Stimulated activated CD4-positive, alpha-beta T cell treated with anti-CD3 and anti-CD28 coated beads, TNF-alpha, amount 100 ng/mL, for 4 hours (primary cell): ENCODE data around the gene FGF22.

Experiments
- DNase-seq, 3 experiments: peaks; one replicate each; pipeline ENCODE4 v3.0.0-alpha.2; 2020; ENCODE audit warnings: low read depth in 3 of 3

Gene FGF22

DNA sequence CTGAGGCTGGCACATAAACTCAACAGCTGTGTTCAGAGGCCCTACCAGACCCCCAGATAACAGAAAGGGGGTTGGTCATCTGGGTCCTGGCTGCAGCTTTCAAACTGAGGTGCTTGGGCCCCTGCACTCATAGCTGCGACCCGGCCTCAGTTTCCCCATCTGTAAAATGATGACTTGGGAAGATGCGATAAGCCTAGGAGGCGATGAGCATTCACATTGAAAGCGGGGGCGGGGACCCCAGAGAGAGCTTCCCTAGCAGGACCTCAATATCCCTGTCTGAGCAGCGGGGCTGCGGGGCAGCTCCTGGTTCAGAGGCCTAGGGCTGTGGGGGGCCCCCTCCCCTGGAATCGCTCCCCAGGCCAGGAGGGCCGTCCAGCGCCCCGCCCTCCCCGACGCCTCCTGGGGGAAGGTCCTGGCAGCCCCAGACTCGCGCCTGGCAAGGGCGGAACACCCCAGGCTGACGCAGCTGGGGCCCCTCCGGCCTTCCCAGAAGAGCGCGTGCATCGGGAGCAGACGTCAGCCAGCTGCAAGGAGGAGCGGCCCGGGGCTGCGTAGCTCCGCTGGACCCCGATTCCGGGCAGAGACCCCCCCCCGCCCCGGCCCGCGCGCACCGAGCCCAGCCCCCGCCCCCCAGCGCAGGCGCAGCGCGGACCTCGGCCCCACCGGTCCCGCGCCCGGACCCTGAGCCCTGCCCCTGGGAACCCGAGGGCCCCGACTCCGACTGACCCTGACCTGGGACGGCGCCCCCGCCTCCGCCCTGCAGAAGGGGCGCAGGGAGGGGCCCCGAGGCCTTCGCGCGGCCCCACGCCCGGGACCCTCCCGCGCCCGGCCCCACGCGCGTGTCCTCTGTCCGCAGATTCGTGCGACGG, 40.0 kb downstream of the FGF22 start:
- DNase-seq, result peak in 1 of 3 experiments; percentile 17

DNA sequence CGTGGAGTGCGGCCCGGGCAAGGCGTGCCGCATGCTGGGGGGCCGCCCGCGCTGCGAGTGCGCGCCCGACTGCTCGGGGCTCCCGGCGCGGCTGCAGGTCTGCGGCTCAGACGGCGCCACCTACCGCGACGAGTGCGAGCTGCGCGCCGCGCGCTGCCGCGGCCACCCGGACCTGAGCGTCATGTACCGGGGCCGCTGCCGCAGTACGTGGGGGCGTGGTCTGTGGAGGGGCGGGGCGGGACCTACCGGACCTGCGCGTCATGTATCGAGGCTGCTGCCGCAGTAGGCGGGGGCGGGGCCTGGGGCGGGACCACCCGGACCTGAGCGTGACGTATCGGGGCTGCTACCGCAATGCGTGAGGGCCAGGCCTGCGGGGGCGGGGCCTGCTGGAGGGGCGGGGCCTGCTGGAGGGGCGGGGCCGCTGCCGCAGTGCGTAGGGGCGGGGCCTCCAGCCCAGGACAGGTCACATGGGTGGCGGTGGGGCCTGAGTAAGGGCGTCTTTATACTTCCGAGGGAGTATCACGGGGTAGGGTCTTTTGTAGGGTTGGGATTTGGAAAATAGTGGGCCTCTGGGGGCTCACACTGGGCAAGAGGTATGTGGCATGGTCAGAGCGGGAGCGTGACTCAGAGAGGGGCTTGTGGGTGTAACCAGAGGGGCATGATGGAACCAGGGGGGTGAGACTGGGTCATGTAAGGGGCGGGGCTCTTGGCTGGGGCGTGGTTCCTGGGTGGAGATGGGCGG, 40.8 kb downstream of the FGF22 start:
- peak; percentile 99 to 100 (median 100) for DNase-seq

DNA sequence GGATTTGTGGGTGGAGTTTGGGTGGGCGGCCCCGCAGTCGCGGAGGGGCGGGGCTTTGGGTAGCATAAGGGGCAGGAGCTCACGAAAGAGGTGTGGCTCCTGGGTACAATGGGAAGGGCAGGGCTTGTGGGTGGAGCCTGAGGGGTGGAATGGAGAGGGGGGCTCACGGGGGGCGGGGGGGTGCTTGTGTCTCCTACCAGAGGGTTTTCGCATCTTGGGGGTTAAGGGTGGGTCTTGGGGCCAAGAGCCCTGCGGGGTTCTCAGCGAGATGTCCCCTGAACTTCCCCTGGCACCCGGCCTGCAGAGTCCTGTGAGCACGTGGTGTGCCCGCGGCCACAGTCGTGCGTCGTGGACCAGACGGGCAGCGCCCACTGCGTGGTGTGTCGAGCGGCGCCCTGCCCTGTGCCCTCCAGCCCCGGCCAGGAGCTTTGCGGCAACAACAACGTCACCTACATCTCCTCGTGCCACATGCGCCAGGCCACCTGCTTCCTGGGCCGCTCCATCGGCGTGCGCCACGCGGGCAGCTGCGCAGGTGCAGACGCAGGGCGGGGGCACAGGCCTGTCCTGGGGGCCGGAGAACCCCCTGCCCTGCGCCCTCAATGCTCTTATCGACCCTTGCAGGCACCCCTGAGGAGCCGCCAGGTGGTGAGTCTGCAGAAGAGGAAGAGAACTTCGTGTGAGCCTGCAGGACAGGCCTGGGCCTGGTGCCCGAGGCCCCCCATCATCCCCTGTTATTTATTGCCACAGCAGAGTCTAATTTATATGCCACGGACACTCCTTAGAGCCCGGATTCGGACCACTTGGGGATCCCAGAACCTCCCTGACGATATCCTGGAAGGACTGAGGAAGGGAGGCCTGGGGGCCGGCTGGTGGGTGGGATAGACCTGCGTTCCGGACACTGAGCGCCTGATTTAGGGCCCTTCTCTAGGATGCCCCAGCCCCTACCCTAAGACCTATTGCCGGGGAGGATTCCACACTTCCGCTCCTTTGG, 41.6 kb downstream of the FGF22 start:
- DNase-seq, result peak in 1 of 3 experiments; percentile 26

DNA sequence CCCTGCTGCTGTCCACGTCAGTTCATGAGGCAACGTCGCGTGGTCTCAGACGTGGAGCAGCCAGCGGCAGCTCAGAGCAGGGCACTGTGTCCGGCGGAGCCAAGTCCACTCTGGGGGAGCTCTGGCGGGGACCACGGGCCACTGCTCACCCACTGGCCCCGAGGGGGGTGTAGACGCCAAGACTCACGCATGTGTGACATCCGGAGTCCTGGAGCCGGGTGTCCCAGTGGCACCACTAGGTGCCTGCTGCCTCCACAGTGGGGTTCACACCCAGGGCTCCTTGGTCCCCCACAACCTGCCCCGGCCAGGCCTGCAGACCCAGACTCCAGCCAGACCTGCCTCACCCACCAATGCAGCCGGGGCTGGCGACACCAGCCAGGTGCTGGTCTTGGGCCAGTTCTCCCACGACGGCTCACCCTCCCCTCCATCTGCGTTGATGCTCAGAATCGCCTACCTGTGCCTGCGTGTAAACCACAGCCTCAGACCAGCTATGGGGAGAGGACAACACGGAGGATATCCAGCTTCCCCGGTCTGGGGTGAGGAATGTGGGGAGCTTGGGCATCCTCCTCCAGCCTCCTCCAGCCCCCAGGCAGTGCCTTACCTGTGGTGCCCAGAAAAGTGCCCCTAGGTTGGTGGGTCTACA, 43.1 kb downstream of the FGF22 start:
- DNase-seq, result no peak

DNA sequence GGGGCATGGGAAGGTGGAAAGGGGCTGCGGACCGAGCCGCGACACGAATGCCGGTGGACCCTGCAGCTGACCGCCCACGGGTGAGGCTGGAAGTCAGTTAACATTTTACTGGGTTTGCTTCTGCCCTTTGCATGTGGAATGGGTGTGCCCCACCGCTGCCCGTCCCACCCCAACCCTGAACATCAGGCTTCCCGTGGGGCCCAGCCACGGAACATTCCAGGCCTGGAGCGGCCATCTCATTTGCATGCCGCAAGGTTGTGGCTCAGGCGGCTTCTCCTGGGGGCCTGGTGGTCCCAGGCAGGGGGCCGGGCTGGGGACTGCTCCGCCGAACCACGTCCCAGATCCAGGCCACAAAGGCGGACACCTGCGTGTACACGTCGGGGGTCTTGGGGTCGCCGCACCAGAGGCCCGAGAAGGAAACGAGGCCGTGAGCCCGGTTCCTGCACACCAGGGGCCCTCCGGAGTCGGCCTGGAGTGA, 45.8 kb downstream of the FGF22 start:
- DNase-seq, result no peak

DNA sequence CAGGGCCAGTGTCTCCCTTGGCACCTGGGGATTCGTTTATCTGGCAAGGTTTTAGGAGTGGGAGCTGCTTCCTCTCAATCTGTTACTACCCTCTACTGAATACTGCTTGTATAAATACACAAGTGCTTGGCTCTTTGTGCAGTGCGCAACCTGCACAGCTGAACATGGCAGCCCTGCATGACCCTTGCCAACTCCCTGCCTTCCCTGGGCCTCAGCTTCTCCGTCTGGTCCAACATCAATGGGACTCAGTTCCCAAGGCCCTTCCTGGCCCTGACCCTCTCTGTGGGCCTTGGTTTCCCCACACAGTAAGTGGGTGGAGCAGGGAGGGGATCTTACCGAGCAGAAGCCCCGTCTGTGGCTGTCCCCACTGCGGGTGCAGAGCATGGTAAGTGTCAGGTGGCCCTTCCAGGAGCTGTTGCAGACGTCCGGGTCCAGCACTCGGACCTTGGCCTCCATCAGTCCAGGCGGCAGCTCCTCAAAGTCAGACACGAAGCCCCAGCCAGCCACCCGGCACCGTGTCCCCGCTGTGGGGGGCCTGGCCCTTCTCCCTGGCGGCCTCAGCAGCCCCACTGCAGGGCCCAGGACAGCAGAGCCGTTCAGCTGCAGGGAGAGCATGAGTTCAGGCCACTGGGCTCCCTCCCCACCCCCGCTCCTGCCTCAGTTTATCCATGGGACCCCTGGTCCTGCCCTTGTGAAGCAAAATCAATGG, 47.1 kb downstream of the FGF22 start:
- no peak for DNase-seq

DNA sequence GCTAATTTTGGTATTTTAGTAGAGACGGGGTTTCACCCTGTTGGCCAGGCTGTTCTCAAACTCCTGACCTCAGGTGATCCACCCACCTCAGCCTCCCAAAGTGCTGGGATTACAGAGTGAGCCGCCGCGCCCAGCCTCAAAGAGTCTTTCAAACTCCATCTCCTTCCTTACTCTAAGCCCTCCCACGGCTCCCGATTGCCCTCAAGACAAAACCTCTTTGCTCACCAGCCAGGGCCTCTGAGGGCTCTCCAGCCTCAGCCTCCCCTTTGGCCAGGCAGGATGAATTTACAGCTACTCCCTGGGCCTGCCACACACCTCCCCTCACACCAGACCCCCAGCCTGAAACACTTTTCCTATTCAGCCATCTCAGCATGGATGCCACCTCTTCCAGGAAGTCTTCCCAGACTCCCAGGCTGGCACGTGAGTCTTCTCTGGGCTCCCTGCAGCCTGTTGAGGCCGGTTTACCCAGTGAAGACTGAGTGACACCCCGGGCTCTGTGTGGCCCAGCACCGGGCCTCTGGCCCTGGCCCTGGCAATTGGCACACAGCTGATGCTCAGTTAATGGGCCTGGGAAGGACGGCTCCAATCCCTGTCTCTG, 48.0 kb downstream of the FGF22 start:
- no peak for DNase-seq

DNA sequence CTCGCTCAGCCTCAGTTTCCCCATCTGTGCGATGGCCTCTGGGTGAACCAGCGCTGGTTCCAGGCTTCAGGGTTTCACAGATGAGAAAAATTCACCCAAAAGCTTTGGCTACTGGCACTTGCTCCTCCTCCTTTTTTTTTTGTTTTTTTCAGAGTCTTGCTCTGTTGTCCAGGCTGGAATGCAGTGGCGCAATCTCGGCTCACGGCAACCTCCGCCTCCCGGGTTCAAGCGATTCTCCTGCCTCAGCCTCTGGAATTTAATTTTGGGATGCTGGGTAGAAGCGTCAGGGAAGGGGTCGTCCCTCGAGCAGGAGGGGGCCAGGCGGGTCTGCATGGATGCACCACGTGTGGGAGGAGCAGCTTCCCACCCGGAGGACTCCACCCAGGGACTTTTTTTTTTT, 48.5 kb downstream of the FGF22 start:
- no peak for DNase-seq

DNA sequence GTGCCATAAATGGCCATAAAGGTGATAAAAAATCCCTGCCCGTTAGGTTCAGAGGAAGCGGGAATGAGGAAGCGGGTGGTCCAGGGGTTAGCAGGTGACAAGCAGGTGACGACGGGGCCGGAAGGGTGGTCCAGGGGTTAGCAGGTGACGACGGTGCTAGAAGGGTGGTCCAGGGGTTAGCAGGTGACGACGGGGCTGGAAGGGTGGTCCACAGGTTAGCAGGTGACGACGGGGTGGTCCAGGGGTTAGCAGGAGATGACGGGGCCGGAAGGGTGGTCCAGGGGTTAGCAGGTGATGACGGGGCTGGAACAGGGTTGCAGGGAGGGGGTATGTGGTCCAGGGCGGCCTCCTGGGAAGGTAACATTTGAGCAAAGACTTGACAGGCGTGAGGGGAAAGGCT, 49.3 kb downstream of the FGF22 start:
- no peak for DNase-seq

DNA sequence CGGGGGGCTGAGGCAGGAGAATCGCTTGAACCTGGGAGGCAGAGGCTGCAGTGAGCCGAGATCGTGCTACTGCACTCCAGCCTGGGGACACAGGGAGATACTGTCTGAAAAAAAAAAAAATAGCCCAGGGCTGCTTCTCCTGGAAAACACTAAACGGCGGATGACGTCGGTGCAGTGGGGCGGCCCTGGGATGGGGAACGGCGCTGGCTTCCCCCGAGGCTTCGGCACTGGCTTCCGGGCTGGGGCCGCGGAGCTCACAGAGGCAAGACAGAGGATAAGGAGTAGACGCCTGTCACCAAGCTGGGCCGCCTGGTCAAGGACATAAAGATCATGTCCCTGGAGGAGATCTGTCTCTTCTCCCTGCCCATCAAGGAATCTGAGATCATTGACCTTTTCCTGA, 50.5 kb downstream of the FGF22 start:
- DNase-seq, result no peak
